ENCODE data around the gene KCNV2.
A peak's percentile ranks its signal among the peaks of the same experiment; 100 is the strongest.

KCNV2 gene

DNA sequence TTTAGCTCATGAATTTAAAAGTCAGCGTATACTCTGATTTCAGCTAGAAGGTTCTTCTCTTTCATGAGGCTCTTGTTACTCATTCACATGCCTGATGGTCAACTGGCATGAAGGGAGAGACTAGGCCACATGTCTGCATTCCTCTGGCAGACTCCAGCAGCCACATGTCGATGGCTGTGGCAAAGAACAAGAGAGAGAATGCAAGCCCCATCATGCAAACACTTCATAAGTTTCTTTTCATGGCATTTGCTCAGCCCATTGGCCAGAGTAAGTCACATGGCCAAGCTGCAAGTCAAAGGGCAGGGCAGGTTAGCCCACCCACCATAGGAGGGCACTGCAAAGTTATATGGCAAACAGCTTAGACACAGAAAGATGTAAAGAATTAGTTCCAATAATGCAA is 5.4 kb downstream of the KCNV2 start:
- peak; percentile 57 for DNase-seq

DNA sequence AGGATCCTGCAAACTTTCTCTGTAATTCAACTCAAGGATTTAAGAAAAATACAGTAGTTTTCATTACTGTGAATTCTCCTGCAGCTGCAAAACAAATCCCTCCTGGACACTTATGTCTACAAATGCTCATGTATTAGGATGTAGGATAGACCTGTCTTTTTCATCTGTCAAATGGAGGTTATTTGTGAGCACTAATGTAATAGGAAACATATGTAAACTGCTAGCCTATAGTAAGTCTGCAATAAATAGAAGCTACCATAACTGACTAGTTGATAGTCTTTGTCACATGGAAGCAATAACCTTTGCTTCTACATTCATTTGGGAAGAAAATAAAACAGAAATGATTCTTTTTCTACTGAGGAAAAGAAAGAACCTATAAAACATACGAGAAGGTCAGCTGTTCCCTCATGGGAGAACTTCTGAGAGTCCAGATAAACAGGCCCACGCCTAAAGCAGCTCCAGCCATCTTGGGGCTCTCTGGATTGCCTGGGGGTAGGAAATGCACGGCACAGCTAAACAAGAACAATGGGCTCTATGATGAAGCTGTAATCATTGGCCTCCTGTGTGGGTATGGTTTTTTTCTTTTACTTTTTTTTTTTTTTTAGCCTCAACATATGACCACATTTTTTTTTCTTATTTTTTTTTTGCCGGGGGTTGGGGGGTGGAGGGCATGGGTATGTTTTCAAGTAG is 6.2 kb downstream of the KCNV2 start:
- peak; percentile 33 for DNase-seq

- no peak for DNase-seq
Measured at GRCh38 chr9:2725126-2725525, 7.8 kb downstream of the KCNV2 start.

DNA sequence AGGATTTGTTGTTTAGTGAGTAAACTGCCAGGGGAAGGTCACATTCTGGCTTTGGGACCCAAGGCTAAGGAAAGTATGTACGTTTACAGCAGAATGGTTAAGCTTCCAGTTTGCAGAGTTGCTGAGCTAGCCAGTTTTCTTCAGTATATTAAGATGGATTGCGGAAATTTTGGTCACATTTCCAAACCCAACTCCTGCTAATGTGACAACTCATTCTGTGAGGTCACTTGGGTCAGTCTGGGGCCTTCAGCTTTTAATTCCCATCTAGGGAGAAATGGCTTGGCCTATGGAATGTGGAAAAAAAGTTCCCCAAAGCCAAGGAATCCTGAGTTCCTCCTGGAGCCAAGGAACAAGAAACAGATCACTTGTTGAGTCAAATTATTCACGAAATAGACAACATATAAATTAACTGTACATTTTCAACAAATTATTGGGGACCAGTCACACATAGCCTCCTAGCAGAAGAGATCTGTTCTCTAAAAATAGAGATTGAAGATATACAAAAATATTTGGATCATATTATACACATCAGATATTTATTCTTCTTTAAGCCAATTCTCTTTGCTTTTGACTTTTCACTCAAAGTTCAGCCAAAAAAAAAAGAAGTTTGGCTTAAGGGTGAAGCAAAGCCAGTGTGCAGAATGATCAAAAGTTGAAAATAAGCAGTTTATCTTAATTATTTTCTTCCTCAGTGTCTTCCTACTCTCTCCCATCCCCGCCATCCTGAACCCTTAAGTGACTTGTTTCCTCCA is 8.8 kb downstream of the KCNV2 start:
- DNase-seq, result peak; percentile 75

DNA sequence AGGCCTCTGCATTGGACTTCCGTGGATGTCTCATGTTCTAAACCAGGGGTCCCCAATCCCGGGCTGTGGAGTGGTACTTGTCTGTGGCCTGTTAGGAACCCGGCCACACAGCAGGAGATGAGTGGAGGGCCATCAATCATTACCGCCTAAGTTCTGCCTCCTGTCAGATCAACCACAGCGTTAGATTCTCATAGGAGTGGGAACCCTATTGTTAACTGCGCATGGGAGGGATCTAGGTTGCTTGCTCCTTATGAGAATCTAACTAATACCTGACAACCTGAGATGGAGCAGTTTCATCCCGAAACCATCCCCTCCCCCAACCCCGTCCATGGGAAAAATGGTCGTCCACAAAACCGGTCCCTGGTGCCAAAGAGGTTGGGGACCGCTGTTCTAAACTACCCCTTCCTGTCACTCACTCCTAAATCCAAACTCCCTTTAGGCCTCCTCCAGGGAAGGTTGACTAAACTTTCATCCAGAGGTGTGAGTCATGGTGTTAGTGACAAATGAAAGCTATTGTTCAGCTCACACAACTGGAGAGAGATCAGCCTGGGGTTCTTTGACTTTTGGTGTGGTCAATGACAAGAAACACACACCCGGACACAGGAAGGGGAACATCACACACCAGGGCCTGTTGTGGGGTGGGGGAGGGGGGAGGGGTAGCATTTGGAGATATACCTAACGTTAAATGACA is 9.5 kb downstream of the KCNV2 start:
- no peak for DNase-seq

DNA sequence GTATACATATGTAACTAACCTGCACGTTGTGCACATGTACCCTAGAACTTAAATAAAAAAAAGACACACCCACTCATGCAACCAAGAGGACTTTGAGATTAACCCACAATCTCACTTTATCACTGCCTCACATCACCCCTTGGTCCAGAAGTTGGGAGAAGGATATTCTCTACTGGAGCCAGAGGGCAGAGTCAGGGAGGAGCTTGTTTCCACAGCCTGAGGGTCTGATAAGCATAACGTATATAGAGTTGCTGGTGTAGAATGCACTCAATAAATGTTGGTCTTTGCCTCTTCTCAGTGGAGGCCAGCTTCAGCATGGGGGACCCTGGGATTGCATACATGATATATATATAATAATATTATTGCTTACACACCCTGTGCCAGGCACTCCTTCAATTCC is 10.1 kb downstream of the KCNV2 start:
- no peak for DNase-seq

GRCh38 chr9:2727966-2728613 is 10.8 kb downstream of the KCNV2 start:
- DNase-seq, result peak; percentile 37

DNA sequence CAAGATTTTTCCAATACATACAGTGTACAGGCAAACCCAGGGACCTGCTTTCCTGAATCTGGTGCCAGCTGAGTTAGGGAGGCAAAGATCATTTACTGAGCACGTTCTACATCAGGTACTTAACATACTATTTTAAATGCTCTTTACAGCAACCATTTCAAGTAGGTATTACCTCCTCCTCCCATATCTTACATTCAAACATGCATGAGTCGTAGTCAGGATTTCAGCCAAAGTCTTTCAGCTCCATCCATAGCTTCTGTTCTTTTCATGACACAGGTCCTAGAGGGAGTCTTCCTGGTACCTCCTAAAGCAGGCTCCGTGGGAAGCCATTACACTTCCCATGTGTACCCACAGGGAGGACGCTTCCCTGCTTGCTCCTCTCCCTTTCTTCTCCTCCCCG is 11.7 kb downstream of the KCNV2 start:
- no peak for DNase-seq

DNA sequence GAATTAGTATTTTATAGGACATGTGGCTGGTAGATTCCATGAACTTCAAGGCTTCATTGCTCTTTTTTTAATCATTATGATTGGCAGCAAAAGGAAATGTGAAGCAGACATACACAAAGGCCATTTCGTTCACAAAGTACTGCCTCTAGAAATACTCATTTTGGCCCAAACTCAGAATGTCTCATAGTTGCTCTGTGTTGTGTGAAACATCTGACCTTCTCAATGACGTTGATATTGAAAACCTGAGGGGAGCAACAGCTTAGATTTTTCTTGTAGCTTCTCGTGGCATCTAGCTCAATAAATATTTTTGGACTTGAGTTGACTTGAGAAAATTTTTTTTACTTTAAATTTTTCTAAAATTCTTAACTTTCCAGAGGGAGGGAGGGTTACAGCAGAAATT is 12.4 kb downstream of the KCNV2 start:
- no peak for DNase-seq

- DNase-seq, result no peak
Measured at GRCh38 chr9:2730971-2731370, 13.7 kb downstream of the KCNV2 start.

DNA sequence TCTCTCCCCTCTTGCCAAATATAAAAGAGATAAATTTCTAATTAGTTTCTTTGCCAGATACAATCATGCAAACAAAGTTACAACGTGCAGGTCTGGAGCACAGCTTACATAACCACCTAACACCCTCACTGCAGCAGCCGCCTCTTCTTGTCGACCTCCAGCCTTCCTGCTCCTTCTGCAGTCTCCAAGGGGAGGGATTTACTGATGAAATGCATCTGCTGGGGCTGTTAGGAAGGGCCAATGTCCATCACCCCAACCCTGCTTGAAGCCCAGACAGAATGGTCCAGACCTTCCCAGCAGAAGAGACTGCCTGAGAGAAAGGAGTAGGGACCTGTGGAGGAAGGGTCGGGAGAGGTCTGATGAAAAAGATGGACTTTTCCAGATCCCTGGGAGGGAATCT is 15.2 kb downstream of the KCNV2 start:
- DNase-seq, result no peak

- no peak for DNase-seq
Measured at GRCh38 chr9:2740616-2741015, 23.3 kb downstream of the KCNV2 start.

DNA sequence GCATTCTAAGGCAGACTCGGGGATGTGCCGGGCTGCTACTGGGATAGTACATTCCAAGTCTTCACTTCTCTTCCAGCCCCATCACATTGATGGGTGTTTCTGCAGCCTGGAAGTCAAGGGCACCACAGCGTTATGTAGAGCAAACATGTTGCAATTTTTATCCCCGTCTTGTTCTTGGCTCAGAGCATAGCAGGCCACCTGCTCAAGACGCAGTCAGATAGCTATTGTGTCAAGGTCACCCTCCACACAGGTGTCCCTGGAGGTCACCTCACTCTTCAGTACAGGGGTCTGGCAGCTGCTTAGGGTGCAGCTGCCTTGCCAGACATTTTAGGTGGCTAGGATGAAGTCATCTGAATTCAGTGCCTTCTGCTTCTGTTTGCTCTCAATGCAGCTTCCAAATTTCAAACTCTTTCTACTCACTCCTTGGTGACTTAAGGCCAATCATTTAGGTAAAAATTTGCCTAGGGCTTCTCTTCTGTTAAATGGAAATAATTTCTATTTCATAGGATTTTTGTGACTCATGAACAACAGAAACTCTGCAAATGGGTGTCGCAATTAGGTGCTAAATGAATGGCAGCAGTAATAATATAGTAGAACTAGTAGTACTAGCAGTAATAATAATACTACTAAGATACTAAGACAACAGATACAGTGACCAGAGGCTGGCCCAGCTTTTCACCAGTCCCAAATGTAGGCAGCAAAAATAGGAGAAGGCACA is 24.3 kb downstream of the KCNV2 start:
- no peak for DNase-seq

- DNase-seq, result no peak
Measured at GRCh38 chr9:2742214-2742613, 24.9 kb downstream of the KCNV2 start.

GRCh38 chr9:2743937-2744529 is 26.7 kb downstream of the KCNV2 start:
- DNase-seq, result no peak

DNA sequence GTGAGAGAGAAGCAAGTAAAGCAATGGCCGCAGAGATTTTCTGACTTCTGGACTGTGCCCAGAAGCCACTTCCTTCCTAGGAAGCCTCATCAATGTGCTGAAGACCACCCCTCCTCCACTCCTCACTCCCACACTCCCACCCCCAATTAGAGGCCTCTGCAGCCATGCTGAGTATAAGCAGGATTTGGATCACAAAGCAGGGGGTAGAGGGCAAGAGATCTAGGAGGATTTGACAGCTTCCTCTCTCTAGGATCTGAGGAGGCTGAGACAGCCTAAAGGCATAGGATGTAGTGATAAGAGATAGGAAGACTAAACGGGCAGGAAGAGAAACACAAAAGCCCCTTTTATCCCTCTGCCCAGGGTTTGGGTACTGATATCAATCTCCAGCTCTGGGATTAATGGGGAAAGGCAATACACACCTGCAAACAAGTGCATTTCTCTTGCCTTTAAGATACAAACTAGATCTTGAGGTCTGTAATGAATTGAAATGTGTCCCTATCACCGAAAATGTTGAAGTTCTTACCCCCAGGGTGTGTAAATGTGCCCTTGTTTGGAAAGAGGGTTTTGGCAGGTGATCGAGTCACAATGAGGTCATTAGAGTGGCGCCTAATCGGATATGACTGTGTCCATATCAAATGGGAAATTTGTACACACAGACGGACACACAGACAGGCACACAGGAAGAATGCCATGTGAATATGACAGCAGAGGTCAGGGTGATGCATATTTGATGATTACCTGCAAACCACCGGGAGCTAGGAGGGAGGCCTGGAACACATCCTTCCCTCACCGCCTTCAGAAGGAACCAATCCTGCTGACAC is 28.5 kb downstream of the KCNV2 start:
- no peak for DNase-seq

- DNase-seq, result no peak
Measured at GRCh38 chr9:2749485-2749884, 32.2 kb downstream of the KCNV2 start.

GRCh38 chr9:2755285-2755684 is 38.0 kb downstream of the KCNV2 start:
- no peak for DNase-seq

DNA sequence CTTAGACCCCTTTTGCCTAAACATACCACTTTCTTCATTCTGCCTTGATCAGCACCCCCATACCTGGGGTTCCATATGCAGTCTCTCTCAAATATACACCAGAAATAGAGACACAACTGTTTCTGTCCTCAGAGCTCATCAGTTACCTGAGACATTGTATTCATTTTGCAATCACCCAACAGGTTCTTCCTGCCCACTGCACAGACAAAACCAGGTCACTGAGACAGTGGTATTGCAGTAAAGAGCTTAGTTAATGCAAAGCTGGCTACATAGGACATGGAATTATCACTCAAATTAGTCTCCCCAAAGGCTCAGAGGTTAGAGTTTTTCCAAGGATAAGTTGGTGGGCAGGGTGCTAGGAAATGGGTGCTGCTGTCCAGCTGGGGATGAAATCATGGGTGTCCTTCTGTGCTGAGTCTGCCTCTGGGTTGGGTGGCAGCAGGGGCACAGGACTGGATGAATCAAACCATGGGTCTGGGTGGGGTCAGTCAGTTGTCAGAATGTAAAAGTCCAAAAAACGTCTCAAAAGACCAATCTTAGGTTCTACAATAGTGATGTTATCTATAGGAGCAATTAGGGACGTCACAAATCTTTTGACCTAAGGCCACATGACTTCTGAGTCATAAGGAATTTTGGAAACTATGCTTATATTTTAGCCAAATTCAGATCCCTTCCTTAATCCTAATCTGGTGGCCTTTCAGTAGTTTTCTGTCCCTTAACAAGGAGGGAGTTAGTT is 41.0 kb downstream of the KCNV2 start:
- no peak for DNase-seq

GRCh38 chr9:2758898-2759510 is 41.7 kb downstream of the KCNV2 start:
- DNase-seq, result no peak

All from right hindlimb (tissue), 1 donor.